Chondrocyte (in vitro differentiated cells): ENCODE results near the gene DHX34. TPM values are rescaled to one million over a fixed set of nuclear protein-coding genes. Genes with fewer than 3 reads are reported as not detected.
A peak's percentile ranks its signal among the peaks of the same experiment; 100 is the strongest.

Source experiments
- DNase-seq: peaks from one replicate; pipeline ENCODE4 v3.0.0; 2021; ENCODE audit warnings: mixed read lengths, low spot score
- H3K27ac Mint-ChIP-seq: one replicate; pipeline ENCODE4 v1.8.0; 2021; ENCODE audit warnings: mild to moderate bottlenecking, moderate library complexity, mixed read lengths; ENCODE audit not compliant: unreplicated experiment
- H3K27me3 Mint-ChIP-seq: 2 replicates; pipeline ENCODE4 v1.8.0; 2021; ENCODE audit warnings: low read depth, mixed read lengths
- H3K36me3 Mint-ChIP-seq: 2 replicates; pipeline ENCODE4 v1.8.0; 2021; ENCODE audit warnings: low read depth, mixed read lengths
- H3K4me1 Mint-ChIP-seq: 2 replicates; pipeline ENCODE4 v1.8.0; 2021; ENCODE audit warnings: low read depth, mild to moderate bottlenecking, mixed read lengths
- H3K4me3 Mint-ChIP-seq: one replicate; pipeline ENCODE4 v1.8.0; 2021; ENCODE audit warnings: mild to moderate bottlenecking, moderate library complexity, mixed read lengths; ENCODE audit not compliant: unreplicated experiment
- H3K9me3 Mint-ChIP-seq: 2 replicates; pipeline ENCODE4 v1.8.0; 2021; ENCODE audit warnings: low read depth, mixed read lengths
- total RNA-seq: library from RNA; stranded (reverse); gene quantifications from 3 replicates; pipeline ENCODE4 v1.2.1, GENCODE V29; 2021
- TF ChIP-seq, protein P1 (sequence below): fragments of 200-600 bp; sonication (generic); IDR thresholded peaks from 2 replicates; pipeline ENCODE4 v1.5.0; 2021; ENCODE audit warnings: antibody characterized with exemption, mild to moderate bottlenecking, moderate library complexity

DHX34 gene
- total RNA-seq, 1 donor from 2014 or later, result 15.6 TPM

DNA sequence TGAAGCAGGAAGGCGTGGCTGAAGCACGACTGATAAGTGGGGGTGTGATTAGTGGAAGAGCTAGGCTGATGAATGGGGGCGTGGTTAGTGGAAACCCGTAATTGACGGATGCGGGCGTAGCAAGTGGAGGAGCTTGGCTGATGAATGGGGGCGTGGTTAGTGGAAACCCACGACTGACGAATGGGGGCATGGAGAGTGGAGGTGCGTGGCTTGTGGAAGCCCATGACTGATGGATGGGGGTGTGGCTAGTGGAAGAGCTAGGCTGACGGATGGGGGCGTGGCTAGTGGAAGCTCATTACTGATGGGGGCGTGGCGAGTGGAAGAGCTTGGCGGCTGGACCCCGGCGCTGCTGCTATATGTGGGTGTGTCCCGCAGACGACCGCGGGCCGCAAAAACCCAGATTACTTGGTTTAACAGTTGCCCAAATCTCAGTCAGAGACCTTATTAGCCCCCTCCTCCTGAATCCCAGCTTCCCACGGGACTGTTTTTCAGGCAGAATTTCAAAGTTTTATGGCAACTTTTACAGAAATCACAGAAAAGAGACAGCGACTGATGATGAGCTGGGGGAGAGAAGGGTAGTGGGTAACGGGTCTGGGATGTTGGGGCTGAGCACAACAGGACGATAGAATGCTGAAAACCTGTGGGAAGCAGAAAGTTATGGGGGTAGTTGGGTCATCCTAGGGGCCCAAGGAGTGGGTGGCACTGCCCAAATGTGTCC lies 79.2 kb downstream of the DHX34 start:
- H3K4me3 Mint-ChIP-seq, result no peak overlapping the region
- TF ChIP-seq, protein P1, sequence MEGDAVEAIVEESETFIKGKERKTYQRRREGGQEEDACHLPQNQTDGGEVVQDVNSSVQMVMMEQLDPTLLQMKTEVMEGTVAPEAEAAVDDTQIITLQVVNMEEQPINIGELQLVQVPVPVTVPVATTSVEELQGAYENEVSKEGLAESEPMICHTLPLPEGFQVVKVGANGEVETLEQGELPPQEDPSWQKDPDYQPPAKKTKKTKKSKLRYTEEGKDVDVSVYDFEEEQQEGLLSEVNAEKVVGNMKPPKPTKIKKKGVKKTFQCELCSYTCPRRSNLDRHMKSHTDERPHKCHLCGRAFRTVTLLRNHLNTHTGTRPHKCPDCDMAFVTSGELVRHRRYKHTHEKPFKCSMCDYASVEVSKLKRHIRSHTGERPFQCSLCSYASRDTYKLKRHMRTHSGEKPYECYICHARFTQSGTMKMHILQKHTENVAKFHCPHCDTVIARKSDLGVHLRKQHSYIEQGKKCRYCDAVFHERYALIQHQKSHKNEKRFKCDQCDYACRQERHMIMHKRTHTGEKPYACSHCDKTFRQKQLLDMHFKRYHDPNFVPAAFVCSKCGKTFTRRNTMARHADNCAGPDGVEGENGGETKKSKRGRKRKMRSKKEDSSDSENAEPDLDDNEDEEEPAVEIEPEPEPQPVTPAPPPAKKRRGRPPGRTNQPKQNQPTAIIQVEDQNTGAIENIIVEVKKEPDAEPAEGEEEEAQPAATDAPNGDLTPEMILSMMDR, result no peak

DNA sequence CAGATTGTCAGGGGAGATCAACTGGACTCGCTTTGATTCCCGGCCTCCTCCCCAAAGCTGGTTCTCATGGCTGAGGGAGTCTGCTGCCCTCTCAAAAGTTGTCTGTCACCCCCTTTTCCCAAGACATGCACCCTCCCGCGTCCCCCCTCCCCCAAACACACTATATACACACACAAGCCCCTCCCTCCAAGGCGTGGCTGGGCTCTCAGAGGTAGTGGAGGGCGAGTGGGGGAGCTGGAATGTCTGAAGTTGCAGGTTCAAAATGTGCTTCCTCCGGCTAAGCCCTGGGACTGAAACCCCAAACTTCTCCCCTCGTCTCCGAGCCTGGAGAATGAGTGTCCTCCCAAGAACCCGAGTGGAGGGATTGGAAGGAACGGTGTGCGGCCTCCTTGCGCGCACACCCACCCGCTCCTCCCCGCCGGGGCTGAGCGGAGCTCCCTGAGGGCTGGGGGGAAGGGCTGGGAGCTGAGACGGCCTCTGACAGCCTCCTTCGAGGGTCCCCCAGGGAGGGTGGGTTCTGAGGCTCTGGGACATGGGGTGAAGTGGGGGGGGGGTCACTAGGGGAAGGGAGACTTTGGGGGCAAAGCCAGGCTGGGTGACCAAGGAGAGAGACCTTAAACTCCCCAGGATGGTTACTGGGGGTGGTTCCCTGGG lies 80.2 kb downstream of the DHX34 start:
- H3K4me1 Mint-ChIP-seq, result peaks cover 6% of the 10 kb centered on the region
- H3K4me3 Mint-ChIP-seq, result no peak overlapping the region
- no peaks in the 10 kb centered on the region for H3K9me3 Mint-ChIP-seq
- TF ChIP-seq, protein P1, result no peak
- no peaks in the 10 kb centered on the region for H3K27me3 Mint-ChIP-seq
- H3K36me3 Mint-ChIP-seq, result no peaks in the 10 kb centered on the region
- no peak for DNase-seq
- no peak overlapping the region for H3K27ac Mint-ChIP-seq

More for the DNA sequence above, 79.2 kb downstream of the DHX34 start:
- H3K27ac Mint-ChIP-seq, result no peak overlapping the region
- DNase-seq, result no peak
- H3K27me3 Mint-ChIP-seq, result no peaks in the 10 kb centered on the region
- H3K4me1 Mint-ChIP-seq, result peaks cover 6% of the 10 kb centered on the region
- H3K36me3 Mint-ChIP-seq, result no peaks in the 10 kb centered on the region
- H3K9me3 Mint-ChIP-seq, result no peaks in the 10 kb centered on the region

GRCh38 chr19:47430041-47430802 lies 81.1 kb downstream of the DHX34 start:
- H3K27me3 Mint-ChIP-seq, result peaks cover 1% of the 10 kb centered on the region
- no peaks in the 10 kb centered on the region for H3K9me3 Mint-ChIP-seq
- no peaks in the 10 kb centered on the region for H3K36me3 Mint-ChIP-seq
- H3K4me1 Mint-ChIP-seq, result peaks cover 6% of the 10 kb centered on the region
- peak overlapping the region; percentile 41 for H3K4me3 Mint-ChIP-seq
- DNase-seq, result no peak
- TF ChIP-seq, protein P1, result peak; percentile 46
- H3K27ac Mint-ChIP-seq, result no peak overlapping the region

DNA sequence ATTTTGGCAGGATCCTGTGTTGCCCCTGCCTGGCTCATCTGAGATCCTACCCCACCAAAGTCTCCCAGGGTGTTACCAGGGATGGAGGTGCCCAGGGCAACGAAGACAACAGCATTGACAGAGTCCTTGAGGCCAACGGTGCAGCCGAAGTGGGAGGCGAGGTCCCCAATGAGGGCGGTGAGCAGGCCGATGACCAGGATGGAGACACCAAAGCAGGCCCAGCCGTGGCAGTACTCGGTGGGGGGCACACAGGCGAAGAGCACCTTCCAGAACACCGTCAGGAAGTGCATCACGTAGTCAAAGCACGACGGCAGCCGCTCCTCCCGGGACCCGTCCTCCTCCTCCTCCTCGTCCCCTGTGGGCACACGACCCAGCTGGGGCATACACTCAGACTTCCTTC lies 83.0 kb downstream of the DHX34 start:
- Mint-ChIP-seq H3K27ac (no peak overlapping the region), H3K4me1 (peaks cover 9% of the 10 kb centered on the region), H3K9me3 (no peaks in the 10 kb centered on the region), H3K36me3 (no peaks in the 10 kb centered on the region), H3K4me3 (no peak overlapping the region), H3K27me3 (peaks cover 1% of the 10 kb centered on the region)
- DNase-seq, result no peak
- TF ChIP-seq, protein P1, result no peak

Other genes with a start within 250 kb of the DHX34 start
- 43.5 to 54.2 TPM (median 46.2 TPM) in 3 replicates for gene ZC3H4, start 235.5 kb upstream of the DHX34 start, total RNA-seq
- gene SAE1, start 218.5 kb upstream of the DHX34 start, total RNA-seq, result 91.2 to 107 TPM (median 95.7 TPM) in 3 replicates
- gene BBC3, start 118.1 kb upstream of the DHX34 start, total RNA-seq, result 12.6 to 16.1 TPM (median 15.2 TPM) in 3 replicates
- gene CCDC9, start 92.8 kb upstream of the DHX34 start, total RNA-seq, result 41.3 to 62.4 TPM (median 59.4 TPM) in 3 replicates
- gene INAFM1, start 74.4 kb upstream of the DHX34 start, total RNA-seq, result 25.6 to 31.1 TPM (median 28.8 TPM) in 3 replicates
- 2.9 to 4.3 TPM (median 3.7 TPM) in 3 replicates for gene C5AR1, start 39.5 kb upstream of the DHX34 start, total RNA-seq
- gene C5AR2, start 17.1 kb upstream of the DHX34 start, total RNA-seq, result 0.07 to 0.34 TPM in 2 of 3 replicates, not detected in the other
- gene MEIS3, start 70.2 kb downstream of the DHX34 start, total RNA-seq, result 79.5 to 83.4 TPM (median 82.2 TPM) in 3 replicates
- 0.27 to 0.42 TPM (median 0.31 TPM) in 3 replicates for gene SLC8A2, start 122.6 kb downstream of the DHX34 start, total RNA-seq
- gene KPTN, start 134.9 kb downstream of the DHX34 start, total RNA-seq, result 9.1 to 12.0 TPM (median 9.7 TPM) in 3 replicates
- gene NAPA, start 165.7 kb downstream of the DHX34 start, total RNA-seq, result 88.8 to 91.2 TPM (median 90.7 TPM) in 3 replicates
- gene ZNF541, start 223.8 kb downstream of the DHX34 start, total RNA-seq, result not detected in 3 replicates